ENCODE measurements around the gene DNAJC6. TPM values are rescaled to one million over a fixed set of nuclear protein-coding genes. Genes with fewer than 3 reads are reported as not detected.

DNAJC6 gene
- polyA plus RNA-seq, 1 donor (not counting 4 experiments of a cell fraction or from before 2014, with no cell fraction given): 7.7 TPM

DNA sequence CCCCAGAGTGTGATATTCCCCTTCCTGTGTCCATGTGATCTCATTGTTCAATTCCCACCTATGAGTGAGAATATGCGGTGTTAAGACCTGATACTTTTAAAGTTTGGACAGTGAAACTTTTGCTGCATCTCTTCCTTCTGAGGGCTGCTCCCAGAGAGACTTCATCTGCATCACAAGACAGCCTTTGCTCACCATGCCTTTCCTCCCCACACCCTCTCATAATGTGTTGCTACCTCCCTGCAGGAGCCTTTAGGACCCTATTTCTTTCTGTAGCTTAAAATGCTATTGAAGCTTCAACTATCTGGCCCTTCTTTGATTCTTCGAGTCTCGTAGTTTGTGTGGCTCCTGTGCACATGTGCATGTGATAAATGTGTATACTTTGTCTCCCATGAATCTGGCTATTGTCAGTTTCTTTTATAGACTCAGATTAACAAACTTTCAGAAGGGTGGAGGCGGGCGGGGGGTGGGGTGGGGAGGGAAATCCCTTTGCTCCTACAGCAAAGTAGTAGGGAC, 134.8 kb downstream of the DNAJC6 start:
- H3K36me3 ChIP-seq (ENCODE audit: control insufficient read depth in 2 of 2, extremely low read depth in 1 of 2, insufficient read depth in 2 of 2, low read length in 2 of 2): no peaks in the 10 kb centered on the region
- no peak overlapping the region for H2AFZ ChIP-seq (ENCODE audit: control insufficient read depth, low read length)
- TF ChIP-seq CTCF (optimal IDR thresholded peaks at IDR 0.05 in 1 of 3, IDR thresholded peaks at IDR 0.05 in 1 of 3, conservative IDR thresholded peaks at IDR 0.05 in 1 of 3; ENCODE audit: extremely low read depth in 1 of 3, insufficient read depth in 2 of 3, low read length in 3 of 3) (no peak), EZH2 (IDR thresholded peaks at IDR 0.05; ENCODE audit: low read length) (no peak)
- no peaks in the 10 kb centered on the region for H3K79me2 ChIP-seq (ENCODE audit: control insufficient read depth, insufficient read depth, low read length)
- FAIRE-seq: peak; percentile 5
- no peak overlapping the region for H3K27ac ChIP-seq (ENCODE audit: control insufficient read depth, insufficient read depth, low read length)
- no peaks in the 10 kb centered on the region for H3K9me3 ChIP-seq (ENCODE audit: control insufficient read depth, low read depth, low read length)
- DNase-seq (ENCODE audit: low read depth, low spot score): no peak
- H3K9me1 ChIP-seq (ENCODE audit: control insufficient read depth, extremely low read depth, insufficient read depth, low read length): no peaks in the 10 kb centered on the region
- no peak overlapping the region for H3K9ac ChIP-seq (ENCODE audit: control insufficient read depth, extremely low read depth, insufficient read depth, low read length)
- dilution Hi-C loops (cut with MboI; ENCODE audit: extremely low pct_ligation_motif_present, low sequenced_read_pairs): no loop called here
- H4K20me1 ChIP-seq (ENCODE audit: control insufficient read depth, extremely low read depth, insufficient read depth, low read length): no peaks in the 10 kb centered on the region
- no peaks in the 10 kb centered on the region for H3K4me1 ChIP-seq (ENCODE audit: control insufficient read depth, extremely low read depth, insufficient read depth, low read length)
- no peak overlapping the region for H3K4me3 ChIP-seq (ENCODE audit: control insufficient read depth in 2 of 3, extremely low read depth in 1 of 3, insufficient read depth in 2 of 3, low read depth in 1 of 3, low read length in 3 of 3)
- no peak overlapping the region for H3K4me2 ChIP-seq (ENCODE audit: control insufficient read depth, extremely low read depth, insufficient read depth, low read depth, low read length)
- no peaks in the 10 kb centered on the region for H3K27me3 ChIP-seq (ENCODE audit: control insufficient read depth, extremely low read depth, insufficient read depth, low read length)

DNA sequence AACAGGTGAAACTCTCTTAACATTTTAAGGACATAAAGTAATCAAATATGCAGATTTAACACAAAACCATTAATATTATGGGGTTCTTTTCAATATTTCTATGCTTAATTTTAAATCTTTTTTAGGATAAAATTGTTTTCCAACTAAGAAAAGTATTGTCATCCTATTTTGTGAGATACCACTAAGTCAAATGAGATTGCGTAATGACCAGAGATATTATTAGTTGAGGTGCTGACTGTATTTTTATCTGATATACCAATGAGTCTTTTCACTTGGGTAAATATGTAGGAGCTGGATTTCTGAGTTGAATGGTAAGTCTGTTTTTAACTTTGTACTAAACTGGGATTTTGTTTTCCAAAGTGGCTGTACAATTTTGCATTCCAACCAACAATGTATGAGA, 136.5 kb downstream of the DNAJC6 start:
- H3K27ac ChIP-seq (ENCODE audit: control insufficient read depth, insufficient read depth, low read length): no peak overlapping the region
- no peak for DNase-seq (ENCODE audit: low read depth, low spot score)
- H3K4me2 ChIP-seq (ENCODE audit: control insufficient read depth, extremely low read depth, insufficient read depth, low read depth, low read length): no peak overlapping the region
- TF ChIP-seq EZH2 (IDR thresholded peaks at IDR 0.05; ENCODE audit: low read length) (no peak), CTCF (optimal IDR thresholded peaks at IDR 0.05 in 1 of 3, IDR thresholded peaks at IDR 0.05 in 1 of 3, conservative IDR thresholded peaks at IDR 0.05 in 1 of 3; ENCODE audit: extremely low read depth in 1 of 3, insufficient read depth in 2 of 3, low read length in 3 of 3) (no peak)
- no peak overlapping the region for H3K4me3 ChIP-seq (ENCODE audit: control insufficient read depth in 2 of 3, extremely low read depth in 1 of 3, insufficient read depth in 2 of 3, low read depth in 1 of 3, low read length in 3 of 3)
- no peaks in the 10 kb centered on the region for H3K9me3 ChIP-seq (ENCODE audit: control insufficient read depth, low read depth, low read length)
- H3K9ac ChIP-seq (ENCODE audit: control insufficient read depth, extremely low read depth, insufficient read depth, low read length): no peak overlapping the region
- H3K4me1 ChIP-seq (ENCODE audit: control insufficient read depth, extremely low read depth, insufficient read depth, low read length): no peaks in the 10 kb centered on the region
- no peaks in the 10 kb centered on the region for H4K20me1 ChIP-seq (ENCODE audit: control insufficient read depth, extremely low read depth, insufficient read depth, low read length)
- no peaks in the 10 kb centered on the region for H3K36me3 ChIP-seq (ENCODE audit: control insufficient read depth in 2 of 2, extremely low read depth in 1 of 2, insufficient read depth in 2 of 2, low read length in 2 of 2)
- no peak overlapping the region for H2AFZ ChIP-seq (ENCODE audit: control insufficient read depth, low read length)
- no peaks in the 10 kb centered on the region for H3K79me2 ChIP-seq (ENCODE audit: control insufficient read depth, insufficient read depth, low read length)
- dilution Hi-C loops (cut with MboI; ENCODE audit: extremely low pct_ligation_motif_present, low sequenced_read_pairs): no loop called here
- FAIRE-seq: no peak
- no peaks in the 10 kb centered on the region for H3K27me3 ChIP-seq (ENCODE audit: control insufficient read depth, extremely low read depth, insufficient read depth, low read length)
- H3K9me1 ChIP-seq (ENCODE audit: control insufficient read depth, extremely low read depth, insufficient read depth, low read length): no peaks in the 10 kb centered on the region

Measured in keratinocyte (primary cell).